GM21717 (cell line): ENCODE results near the gene CST7.

Experiments
- ATAC-seq: cut with Tn5 transposase; IDR thresholded peaks from one replicate; pipeline ENCODE4 v1.9.1; 2021; ENCODE audit warnings: mild to moderate bottlenecking, moderate library complexity; ENCODE audit not compliant: unreplicated experiment

The CST7 gene

DNA sequence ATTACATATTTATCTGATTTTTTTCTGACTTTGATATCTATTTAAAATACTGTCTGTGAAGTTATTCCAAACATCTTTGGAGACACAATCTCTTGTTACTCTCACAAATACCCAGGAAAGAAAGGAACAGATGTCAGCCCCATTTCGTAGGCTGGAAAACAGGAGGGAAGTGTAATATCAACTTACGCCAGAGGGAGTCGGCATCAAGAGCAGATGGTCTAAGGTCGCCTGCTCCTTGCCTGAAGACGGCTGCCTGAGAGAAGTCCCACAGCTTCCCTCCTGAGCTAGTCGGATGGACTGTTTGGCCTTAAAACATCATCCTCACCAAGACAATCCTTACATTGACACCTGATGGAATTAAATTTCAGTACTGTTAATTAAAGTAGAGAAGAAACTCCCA lies 13.4 kb downstream of the CST7 start:
- ATAC-seq, result no peak

DNA sequence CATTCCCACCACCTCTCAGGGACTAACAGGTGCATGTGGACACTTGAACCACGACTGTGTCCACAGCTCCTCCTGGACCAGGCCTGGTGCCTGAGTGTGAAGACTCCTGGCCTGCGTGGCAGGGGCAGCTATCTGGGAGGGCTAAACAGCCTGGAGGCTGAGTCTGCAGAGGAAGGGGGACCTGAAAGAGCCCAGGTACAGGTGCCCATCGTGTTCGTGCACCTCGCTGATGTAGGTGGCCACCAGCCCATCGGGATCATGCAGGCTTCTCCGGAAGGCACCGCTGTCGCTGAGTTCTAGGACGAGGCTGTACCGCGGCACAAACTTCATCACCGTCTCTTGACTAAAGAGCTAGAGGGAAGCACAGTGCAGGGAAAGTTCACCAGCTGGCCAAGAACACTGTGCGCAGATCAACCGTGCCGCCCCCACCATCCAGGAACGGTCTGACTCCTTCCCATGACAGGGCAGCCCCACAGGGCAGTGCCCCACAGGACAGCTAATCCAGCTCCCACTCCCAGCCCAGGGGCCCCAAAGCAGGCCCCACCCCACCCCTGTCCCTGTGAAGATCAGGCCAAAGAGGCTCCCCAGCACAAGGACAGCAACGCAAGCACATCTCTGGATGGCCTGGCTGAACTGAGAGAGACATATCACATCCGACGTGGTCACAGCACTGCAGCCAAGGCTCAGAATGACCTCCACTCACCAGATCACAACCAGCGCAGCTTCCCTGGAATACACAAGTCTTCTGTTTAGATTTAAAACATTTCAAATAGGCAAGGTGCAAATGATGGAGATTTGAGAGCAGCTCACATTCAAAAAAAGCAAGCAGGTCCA lies 14.8 kb downstream of the CST7 start:
- ATAC-seq, result no peak

DNA sequence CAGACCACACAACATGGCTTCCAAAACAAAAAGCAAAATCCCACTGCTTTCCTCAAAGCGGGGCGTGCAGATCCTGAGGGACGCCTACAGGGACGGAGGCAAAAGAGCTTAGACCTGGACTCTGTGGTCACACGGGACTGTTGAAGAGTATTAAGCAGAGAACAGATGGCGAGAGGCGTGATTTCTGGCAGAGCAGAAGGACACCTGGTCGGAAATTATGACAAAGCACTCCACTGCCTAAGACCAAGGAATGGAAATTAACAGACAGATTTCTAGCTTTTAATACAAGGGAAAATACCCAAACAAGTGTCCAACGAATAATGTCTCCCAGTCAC lies 15.4 kb downstream of the CST7 start:
- ATAC-seq, result no peak

DNA sequence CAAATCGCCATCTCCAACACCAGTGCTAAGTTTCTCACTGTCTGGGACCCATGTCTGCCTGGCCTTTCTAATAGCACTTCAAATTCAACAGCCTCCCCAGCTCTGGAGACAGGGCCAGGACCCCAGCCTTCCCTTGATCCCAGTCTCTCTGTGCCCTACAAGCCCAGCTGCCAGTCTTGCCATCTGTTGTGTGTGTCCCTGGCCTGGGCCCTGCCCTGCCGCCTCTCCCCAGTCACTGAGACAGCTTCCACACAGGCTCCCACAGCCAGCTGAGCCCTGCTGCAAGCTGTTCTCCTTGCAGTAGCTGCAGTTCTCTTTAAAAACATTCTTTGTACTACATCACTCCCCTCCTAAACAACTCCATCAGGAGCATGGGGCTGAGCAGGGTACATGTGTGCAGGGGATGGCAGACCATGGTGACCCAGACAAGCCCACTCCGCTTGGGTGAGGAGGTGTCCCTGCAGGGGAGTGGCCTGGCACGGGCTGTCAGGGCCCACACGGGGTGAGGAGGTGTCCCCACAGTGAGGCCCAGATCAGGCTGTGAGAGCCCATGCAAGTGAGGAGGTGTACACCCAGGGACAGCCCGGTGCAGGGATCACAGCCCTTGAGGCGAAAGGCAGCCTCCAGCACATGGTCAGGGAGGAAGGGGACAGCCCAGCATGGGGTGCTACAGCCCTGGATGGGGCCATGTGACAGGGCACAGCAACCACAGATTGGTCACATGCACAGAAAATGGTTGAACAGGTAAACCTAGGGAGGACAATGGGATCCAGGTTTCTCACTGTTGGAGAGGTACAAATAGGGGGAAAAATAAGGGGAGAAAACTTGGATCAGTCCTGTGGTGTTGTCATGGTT lies 16.2 kb downstream of the CST7 start:
- ATAC-seq, result no peak

DNA sequence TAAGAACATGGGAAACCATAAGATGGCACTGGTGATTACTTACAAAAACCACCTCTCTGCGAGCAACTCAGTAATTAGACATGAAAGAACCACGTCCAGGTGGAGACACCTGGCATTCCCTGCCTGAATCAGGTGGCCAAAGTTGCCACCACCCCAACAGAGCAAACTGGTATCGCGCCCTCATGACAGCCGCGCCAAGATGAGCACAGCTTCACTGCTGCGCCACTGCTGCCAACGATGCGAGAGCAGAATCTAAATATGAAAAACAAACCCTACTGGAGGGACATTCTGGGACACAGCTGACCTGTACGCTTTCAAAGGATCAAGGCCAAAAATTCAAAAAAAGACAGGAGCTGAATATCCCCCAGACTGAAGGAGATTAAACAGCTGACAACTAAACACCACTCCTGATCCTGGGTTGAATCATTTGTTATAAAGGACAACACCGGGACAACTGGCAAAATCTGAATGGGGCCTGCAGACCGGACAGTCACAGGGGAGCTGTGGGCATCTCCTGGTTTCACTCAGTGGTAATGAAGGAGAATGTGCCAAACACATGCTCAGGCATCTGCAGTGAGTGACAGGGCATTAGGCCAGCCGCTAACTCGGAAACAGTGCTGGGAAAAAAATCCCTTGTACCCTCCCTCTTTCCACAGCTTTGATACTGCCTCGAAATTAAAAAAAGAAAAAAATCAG lies 17.4 kb downstream of the CST7 start:
- no peak for ATAC-seq

DNA sequence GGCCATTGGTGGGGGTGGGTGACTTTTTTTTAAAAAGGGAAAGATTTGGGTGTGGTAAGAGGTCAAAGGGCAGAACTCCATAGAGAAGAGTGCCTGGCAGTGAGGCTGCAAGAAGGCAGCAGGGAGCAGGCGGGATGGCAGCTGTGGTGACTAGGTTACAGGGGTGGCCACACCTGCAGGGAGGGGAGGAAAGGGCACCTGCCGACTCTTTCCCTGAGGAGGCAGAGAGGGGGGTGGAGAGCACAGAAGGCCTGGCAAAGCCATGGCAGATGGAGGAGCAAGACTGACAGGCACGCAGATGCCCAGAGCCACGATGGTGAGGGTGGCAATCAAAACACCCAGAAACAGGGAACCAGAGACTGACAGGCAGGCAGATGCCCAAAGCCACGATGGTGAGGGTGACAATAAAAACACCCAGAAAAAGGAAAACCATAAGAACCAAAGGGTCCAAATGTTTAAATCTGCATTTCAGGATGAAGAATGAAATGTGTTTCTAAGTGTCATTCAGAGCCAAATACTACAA lies 19.3 kb downstream of the CST7 start:
- no peak for ATAC-seq

DNA sequence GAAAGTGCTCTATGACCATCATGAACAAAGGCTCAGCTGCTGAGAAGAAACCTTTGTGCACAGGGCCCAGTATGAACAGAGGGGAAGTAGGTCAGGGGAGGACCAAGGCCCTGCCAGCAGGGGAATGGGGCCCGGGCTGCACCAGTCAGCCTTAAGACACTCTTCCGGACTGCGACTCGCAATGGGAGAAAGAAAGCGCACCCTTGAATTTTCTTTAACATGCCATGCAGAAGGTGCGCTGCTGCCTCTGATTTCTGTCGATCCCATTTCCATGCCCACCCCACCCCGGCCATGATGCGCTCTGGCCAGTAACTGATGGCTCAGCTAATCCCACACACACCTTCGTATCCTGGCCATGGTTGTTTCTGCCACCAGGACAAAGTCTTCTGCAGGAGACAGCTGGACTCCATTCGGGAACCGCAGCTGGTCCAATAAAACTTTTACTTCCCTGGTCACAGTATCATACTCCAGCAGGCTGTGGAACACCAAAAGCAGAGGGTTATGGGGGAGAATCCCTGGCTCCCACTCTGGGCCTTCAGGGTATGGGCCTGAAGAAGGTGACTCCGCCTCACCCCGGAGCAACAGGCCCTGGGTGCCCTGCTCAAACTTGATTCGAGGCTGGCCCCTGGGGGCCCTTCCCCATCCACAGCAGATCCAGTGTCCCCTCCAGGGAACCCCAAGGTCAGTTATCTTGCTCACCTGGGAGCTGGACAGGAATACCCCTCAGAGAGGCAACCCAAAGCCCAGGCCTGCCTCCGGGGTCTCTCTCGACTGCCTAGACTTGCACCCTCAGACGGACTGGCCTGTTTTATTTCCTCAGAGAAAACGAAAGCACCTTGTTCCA lies 20.3 kb downstream of the CST7 start:
- no peak for ATAC-seq

DNA sequence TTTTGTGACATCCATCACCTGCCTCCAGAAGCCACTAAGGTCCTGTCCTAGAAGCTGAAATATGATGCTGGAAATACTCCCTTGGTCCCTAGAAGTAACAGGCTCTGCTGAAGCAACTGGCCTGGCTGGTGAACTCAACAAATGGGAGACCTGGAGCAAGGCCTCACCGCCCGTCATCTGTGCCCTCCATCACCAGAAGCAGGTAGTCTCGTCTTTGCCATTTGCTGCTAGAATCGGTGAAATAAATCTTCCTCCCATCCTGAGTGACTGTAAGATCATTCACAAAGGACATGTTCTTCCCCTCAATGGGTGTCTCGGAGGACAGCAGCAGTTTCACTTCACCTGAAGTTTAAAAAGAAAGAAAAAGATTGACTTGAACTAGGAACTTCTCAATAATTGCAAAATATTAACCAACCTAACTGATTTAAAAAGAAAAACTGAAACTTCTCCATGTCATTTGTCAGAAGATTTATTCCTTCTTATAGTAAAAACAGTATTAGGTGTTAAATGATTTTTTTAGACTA lies 21.0 kb downstream of the CST7 start:
- no peak for ATAC-seq

DNA sequence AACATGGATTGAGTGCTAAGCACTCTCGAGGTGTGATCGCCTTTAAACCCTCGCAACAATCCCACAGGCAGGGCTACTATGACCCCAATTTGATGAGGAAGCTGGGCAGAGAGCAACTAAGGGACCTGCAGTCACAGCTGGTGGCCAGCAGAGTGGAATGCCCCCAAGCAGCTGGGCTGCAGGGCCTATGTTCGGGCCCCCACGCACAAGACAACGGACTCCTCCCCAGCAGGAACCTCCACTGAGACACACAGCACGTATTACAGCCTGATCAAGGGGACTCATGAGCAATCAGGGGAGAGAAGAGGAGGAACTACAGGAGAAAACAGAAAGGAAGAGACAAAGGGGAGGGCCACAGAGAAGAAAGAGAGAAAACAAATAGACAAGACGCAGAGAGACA lies 21.7 kb downstream of the CST7 start:
- no peak for ATAC-seq

DNA sequence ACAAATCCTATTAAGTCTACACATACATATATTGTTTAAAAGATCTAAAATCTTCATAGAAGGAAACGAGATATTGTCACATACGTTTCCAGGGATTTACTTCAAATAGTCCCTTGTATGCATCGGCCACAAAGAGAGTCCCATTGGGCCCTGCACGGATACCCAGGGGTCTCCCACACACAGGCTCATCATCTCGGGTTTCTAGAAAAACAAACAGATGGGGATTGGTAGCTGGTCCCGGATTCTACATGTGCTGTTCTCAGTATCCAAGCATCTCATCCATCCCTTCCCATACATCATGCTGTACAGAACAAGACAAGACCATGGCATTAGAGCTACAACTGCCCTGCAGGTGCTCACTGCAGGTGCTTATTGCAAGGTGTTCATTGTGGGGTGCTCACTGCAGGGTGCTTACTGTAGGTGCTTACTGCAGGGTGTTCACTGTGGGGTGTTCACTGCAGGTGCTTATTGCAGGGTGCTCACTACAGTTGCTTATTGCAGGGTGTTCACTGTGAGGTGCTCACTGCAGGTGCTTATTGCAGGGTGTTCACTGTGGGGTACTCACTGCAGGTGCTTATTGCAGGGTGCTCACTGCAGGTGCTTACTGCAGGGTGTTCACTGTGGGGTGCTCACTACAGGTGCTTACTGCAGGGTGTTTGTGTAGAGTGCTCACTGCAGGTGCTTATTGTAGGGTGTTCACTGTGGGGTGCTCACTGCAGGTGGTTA lies 22.5 kb downstream of the CST7 start:
- ATAC-seq, result no peak

DNA sequence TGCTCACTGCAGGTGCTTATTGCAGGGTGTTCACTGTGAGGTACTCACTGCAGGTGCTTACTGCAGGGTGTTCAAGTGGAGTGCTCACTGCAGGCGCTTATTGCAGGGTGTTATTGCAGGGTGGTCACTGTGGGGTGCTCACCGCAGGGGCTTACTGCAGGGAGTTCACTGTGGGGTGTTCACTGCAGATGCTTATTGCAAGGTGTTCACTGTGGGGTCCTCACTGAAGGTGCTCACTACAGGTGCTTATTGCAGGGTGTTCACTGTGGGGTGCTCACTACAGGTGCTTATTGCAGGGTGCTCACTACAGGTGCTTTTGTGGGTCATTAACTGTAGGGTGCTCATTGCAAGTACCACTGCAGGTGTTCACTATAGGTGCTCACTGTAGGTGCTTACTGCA lies 23.3 kb downstream of the CST7 start:
- no peak for ATAC-seq

DNA sequence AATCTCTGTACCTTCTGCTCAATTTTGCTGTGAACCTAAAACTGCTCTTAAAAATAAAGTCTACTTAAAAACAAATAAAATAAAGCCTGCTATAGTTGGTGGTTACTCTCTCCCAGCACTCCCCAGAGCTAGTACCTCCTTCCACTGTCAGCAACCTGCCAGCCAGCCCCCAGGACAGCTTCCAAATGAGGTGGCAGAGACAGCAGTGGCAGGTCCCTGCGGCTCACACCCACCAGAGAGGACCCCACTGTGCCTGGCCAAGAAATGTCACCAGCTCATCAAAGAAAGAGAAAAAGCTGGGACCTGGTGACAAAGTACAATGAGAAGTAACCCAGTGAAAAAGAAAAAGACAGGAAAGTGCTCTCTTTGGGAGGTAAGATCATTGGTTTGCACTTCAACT lies 28.3 kb downstream of the CST7 start:
- no peak for ATAC-seq

DNA sequence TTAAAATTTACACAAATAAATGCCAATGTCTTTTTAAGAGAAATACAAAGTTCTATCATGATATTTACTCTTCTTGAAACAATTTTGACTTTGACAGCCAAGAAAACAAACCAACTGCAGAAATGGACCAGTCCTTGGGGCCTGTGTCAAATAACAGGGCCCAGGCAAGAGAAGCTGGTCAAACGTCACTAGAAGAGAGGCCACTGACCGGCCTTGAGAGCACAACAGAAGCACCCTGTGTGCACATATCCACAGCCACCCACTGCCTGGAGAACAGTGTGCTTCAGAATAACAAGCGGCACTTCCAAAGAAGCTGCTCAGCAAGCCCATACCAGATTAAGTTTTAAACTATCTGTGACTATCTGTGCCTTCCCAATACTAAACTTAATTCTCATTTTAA lies 28.7 kb downstream of the CST7 start:
- no peak for ATAC-seq

DNA sequence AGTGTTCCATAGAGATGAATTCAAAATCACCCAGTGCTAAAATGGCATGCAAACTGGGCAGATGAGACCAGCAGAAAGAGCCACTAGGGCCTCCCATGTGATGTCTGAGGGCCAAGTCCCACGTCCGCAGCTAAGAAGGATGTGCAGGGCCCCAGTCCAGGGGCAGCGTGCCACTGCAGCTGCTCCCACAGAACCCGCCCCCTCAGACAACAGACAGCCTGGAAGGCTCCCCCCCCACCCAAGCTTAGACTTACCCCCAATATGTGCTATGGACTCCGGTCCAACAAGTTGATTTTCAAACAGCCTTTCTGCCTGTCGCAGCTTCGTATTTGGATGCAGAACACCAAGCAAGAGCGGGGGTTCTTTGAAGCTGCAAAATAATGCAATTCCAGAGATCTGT lies 29.4 kb downstream of the CST7 start:
- ATAC-seq, result no peak

DNA sequence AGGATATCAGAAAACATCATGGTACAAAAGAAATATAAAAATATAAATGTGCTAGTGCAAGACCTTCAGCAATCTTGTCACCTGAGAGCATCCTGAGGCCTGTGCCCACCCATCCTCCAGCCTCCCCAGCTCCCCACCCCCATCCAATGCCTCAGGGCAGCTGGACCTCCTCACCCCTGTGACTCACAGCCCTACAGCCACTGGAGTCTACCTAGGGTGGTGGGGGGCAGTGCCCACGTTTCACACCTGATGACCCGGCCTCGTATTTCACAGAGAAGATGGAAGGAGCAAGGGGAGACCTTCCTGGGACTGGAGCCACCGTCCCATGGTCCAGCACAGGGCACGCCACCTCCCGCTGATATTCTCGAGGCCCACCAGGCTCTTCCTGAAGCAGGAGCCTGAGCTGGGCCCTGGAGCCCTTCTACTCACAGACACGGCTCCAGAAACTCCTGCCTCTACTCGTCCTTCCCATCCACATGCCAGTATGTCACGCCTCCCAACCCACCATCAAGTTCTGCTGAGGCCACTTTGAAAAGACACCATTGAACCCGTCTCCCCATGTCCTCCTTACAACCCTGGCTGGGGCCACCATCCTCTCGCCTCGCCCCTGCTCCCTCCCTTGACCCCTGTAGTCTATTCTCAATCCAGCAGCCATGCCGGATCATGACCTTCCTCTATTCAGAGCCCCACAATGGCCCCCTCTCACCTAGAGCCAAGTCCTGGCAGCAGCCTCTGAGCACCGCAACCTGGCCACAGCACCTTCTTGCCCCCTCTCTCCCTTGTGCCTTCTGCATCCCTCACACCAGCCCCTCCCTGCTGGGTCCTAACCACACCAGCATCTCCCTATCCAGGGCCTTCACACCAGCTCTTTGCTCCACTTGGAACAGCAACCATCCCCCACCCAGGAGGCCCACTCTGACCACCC lies 30.2 kb downstream of the CST7 start:
- ATAC-seq, result no peak

DNA sequence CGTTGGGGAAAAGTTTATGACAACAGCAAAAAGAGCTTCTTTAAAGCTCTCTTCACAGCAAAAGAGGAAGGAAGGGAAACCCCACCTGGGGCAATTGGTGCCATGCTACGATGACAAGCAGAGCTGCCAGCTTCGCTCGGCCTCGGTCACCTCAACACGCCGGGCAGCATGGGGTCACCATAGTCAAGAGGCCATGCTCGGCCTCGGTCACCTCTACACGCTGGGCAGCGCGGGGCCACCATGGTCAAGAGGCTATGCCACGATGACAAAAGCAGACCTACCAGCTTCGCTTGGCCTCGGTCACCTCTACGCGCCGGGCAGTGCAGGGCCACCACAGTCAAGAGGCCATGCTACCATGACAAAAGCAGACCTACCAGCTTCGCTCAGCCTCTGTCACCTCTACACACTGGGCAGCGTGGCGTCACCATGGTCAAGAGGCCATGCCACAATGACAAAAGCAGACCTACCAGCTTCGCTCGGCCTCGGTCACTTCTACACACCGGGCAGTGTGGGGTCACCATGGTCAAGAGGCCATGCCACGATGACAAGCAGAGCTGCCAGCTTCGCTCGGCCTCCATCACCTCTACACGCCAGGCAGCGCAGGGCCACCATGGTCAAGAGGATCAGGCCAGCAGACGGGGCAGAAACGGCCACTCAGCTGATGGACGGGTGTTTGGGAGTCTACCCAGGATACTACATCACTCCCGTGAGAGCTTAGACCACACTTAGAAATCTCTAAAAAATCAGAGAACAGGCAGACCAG lies 31.4 kb downstream of the CST7 start:
- ATAC-seq, result no peak

DNA sequence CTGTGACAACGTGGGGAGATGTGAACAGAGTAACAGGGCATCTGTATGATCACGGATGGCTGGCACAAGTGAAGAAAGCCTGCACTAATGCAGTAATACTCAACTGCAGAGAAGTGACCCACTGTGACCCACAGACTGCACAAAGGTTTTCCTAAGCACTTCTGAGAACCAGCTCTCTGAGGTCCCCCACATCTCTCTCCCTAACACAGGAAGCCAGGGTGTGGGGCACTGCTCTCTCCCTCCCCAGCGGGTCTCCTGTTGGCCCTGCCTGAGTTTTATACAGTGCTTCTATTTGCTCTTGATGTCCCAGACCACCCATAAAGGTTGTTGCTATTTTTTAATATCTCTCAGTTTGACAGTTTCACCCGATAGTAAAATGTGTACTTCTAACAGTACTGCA lies 32.2 kb downstream of the CST7 start:
- ATAC-seq, result no peak

DNA sequence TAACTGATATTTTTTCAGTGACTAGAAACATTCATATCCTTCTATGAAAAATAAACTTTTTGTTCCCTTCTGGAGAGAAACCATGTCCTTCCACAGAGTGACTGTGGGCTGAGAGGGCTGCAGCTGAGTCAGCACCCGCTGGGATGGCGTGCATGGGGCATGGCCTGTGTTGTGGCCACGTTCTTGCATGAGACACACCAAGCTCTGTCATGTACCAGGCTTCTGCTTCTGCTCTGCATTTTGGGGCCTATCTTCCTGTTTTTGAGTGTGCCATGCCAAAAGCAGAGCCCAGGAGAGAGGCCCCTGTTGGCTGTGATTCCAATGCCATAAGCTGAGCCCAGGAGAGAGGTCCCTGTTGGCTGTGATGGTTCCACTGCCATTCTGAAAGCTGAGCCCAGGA lies 32.7 kb downstream of the CST7 start:
- ATAC-seq, result no peak
